Hematopoietic multipotent progenitor cell treated with erythropoietin and hydrocortisone succinate and interleukin-3 and kit ligand, for 17 days (in vitro differentiated cells): Measurements from ENCODE around the gene MACF1.
"Not testable (repeated sequence)": the region's sequence is repeated elsewhere in the genome, so short reads cannot be mapped to it uniquely, and the experiment has no call there.

Source experiments
- DNase-seq: peaks from one replicate; pipeline ENCODE4 v3.0.0-alpha.2; 2015; ENCODE audit warnings: low spot score

Gene MACF1

DNA sequence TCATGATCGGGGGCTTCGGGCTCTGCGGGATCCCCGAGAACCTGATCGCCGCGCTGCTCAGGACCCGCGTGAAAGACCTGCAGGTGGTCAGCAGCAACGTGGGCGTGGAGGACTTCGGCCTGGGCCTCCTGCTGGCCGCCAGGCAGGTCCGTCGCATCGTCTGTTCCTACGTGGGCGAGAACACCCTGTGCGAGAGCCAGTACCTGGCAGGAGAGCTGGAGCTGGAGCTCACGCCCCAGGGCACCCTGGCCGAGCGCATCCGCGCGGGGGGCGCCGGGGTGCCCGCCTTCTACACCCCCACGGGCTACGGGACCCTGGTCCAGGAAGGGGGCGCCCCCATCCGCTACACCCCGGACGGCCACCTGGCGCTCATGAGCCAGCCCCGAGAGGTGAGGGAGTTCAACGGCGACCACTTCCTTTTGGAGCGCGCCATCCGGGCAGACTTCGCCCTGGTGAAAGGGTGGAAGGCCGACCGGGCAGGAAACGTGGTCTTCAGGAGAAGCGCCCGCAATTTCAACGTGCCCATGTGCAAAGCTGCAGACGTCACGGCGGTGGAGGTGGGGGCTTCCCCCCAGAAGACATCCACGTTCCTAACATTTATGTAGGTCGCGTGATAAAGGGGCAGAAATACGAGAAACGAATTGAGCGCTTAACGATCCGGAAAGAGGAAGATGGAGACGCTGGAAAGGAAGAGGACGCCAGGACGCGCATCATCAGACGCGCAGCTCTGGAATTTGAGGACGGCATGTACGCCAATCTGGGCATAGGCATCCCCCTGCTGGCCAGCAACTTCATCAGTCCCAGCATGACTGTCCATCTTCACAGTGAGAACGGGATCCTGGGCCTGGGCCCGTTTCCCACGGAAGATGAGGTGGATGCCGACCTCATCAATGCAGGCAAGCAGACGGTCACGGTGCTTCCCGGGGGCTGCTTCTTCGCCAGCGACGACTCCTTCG is 310.9 kb downstream of the MACF1 start:
- not testable (repeated sequence) for DNase-seq

GRCh38 chr1:39516841-39517240 is 312.3 kb downstream of the MACF1 start:
- DNase-seq: not testable (repeated sequence)

- DNase-seq: not testable (repeated sequence)
These were observed 313.4 kb downstream of the MACF1 start for GRCh38 chr1:39517936-39518335.

- not testable (repeated sequence) for DNase-seq
These were observed 314.9 kb downstream of the MACF1 start for GRCh38 chr1:39519376-39519775.

DNA sequence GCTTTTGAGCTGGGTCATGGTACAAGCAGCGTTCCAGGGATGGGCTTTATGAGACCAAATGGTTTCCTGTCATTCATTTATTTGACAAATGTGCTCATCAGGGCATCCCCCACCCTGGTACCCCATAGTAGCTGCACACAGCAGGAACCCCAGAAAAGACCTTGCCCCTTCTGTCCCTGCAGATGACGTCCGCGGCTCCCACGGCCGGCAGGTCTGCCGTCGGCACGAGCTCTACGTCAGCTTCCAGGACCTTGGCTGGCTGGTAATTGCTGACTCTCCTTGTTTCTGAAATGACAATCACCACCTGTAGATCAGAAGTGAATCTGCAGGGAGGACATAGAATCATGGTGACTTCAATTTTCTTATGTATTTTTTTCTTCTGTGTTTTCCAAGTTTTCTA is 317.7 kb downstream of the MACF1 start:
- DNase-seq: not testable (repeated sequence)

DNA sequence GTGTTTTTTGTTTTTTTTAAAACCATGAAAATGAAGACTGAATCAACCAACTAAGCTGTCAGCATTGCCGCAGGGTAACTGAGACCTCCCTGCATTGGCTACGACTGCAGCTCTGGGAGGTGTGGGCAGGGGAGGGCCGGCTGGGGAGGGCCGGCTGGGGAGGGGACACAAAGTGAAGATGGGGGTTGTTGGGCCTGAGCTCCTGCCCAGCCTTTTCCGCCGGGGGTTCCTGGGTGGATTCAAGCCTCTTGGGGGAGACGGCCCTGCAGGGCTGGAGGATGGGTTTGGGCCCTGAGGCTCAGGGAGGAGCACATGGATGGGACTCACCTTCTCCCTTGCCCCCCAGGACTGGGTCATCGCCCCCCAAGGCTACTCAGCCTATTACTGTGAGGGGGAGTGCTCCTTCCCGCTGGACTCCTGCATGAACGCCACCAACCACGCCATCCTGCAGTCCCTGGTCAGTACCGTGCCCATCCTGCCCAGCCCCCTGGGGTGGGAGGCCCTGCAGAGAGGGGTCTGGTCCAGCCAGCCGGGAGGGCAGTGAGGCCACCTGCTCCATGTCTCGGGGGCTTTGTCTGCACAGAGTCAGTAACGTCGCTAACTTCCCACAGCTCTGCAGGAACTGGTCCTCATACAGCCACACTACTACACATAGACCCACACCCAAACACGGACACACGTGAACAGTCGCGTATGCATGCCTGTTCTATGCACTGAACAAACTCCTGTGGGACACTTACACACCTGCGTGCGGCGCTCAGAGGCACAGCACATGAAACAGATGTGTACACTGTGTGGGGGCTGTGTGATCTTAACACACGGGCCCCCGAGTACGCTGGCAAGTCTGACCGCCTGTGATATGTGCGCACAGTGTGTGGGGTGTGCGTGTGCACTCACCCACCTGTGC is 318.4 kb downstream of the MACF1 start:
- no peak for DNase-seq

GRCh38 chr1:39524171-39524570 is 319.7 kb downstream of the MACF1 start:
- DNase-seq: no peak

- DNase-seq: no peak
These were observed 320.3 kb downstream of the MACF1 start for GRCh38 chr1:39524591-39525365.

DNA sequence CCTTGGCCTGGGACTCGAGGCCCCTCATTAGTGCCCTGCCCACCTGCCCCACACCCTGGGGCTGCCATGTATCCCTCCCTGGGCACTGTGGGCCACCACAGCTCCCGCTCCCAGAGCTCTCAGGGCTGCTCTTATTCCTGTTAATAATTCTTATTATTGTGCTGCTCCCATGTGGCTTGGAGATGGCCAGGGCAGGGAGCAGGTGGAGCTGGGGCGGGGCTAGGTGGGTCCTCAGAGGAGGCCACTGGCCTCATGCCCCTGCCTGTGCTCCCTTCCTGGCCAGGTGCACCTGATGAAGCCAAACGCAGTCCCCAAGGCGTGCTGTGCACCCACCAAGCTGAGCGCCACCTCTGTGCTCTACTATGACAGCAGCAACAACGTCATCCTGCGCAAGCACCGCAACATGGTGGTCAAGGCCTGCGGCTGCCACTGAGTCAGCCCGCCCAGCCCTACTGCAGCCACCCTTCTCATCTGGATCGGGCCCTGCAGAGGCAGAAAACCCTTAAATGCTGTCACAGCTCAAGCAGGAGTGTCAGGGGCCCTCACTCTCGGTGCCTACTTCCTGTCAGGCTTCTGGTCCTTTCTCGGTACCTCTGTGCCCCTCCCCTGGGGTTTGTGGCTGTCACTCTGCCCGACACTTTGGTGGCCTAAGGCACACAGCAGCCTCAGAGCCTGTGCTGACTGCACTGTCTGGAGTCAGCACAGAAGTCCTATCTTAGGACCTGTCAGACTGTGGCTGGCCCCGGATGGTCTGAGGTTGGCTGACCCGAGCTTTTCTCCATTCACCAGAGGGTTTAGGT is 321.1 kb downstream of the MACF1 start:
- no peak for DNase-seq

DNA sequence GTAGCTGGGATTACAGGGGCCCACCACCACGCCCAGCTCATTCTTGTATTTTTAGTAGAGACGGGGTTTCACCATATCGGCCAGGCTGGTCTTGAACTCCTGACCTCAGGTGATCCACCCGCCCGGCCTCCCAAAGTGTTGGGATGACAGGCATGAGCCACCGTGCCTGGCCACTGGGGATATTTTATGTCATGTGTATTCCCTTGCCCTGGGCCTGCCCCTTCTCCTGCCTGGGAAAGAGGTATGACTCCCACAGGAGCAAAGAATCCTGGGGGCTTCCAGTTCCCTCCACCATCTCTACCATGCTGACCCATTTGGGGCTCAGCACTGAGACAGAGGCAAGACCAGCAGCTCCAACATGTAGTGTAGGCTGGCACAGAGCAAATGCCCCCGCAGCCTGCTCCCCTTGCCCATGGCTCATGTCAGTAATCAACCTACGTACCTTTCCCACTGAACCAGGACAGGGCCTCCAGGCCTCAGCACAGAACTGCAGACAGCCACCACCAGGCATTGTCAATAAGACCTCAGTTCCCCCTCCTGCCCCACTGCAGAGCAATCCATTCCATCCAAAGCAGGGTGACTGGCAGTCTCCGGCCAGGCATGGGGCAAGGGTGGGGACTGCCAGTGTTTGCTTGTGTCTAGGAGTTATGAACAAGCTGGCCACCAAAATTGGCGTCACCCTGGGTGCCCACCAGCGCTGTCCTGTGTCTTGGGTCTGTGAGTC is 322.1 kb downstream of the MACF1 start:
- DNase-seq: no peak

GRCh38 chr1:39527190-39527579 is 322.7 kb downstream of the MACF1 start:
- not testable (repeated sequence) for DNase-seq

- DNase-seq: no peak
These were observed 323.6 kb downstream of the MACF1 start for GRCh38 chr1:39528082-39528481.

DNA sequence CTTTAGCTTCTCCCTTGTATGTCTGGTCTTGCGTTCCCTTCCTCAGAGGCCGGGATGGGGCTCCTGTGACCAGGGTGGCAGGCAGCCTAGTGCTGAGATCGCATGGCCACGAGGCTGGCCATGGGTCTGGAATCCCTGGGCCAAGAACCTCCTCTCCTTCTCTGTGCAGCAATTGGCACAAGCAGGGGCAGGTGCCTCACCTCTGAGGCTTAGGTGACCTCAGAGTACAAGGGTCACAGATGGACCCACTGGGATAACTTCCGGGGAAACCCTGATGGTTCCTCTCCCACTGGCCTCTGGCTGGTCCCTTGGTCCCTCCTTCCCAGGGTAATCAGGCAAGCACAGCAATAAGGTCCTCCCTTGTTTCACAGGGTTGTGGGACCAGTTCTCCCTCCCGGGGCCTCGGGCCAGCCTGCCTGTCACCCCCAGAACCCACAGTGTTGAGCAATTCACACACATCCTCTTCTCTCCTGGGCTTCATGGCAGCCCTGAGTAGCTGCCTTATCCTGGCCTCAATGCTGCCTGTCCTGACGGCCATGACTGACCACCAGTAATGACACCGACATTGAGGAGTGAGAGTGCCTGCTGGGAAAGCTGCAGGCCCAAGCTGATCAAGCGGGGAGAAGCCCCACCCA is 325.5 kb downstream of the MACF1 start:
- DNase-seq: no peak

- no peak for DNase-seq
These were observed 327.0 kb downstream of the MACF1 start for GRCh38 chr1:39531526-39531925.

DNA sequence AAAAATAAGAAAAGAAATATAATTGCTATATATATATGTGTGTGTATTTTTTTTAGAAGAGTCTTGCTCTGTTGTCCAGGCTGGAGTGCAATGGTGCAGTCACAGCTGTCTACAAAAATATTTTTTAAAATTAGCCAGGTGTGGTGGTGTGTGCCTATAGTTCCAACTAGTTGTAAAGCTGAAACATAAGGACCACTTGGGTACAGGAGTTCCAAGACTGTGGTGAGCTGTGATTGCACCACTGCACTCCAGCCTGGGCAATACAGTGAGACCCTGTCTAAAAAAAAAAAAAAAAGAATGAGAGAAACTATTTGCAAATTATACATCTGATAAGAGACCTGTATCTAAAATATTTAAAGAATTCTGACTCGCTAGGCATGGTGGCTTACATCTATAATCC is 328.9 kb downstream of the MACF1 start:
- no peak for DNase-seq
